HEK293 (cell line): ENCODE results near the gene DNAJC10.

Source experiments
- HOXA7 ChIP-seq: sonication (generic); formaldehyde crosslinking; IDR thresholded peaks from 2 replicates; pipeline ENCODE4 v1.8.1; 2022; ENCODE audit warnings: missing genetic modification reagents, borderline replicate concordance
- KLF16 ChIP-seq: fragments of 450-650 bp; formaldehyde crosslinking; IDR thresholded peaks from 2 replicates; pipeline ENCODE4 v1.5.1; 2017; ENCODE audit warnings: missing biosample characterization, missing genetic modification characterization
- REPIN1 ChIP-seq: fragments of 450-650 bp; formaldehyde crosslinking; IDR thresholded peaks from 2 replicates; pipeline ENCODE4 v1.5.1; 2017; ENCODE audit warnings: missing biosample characterization, missing genetic modification characterization, low read depth
- ZNF311 ChIP-seq: fragments of 450-650 bp; formaldehyde crosslinking; IDR thresholded peaks from 2 replicates; pipeline ENCODE4 v1.5.1; 2017; ENCODE audit warnings: missing biosample characterization, missing genetic modification characterization, borderline replicate concordance
- ZNF354C ChIP-seq: fragments of 450-650 bp; formaldehyde crosslinking; IDR thresholded peaks from 2 replicates; pipeline ENCODE4 v1.5.1; 2016; ENCODE audit warnings: missing biosample characterization, missing genetic modification characterization, low read depth, borderline replicate concordance
- ZNF621 ChIP-seq: fragments of 450-650 bp; formaldehyde crosslinking; IDR thresholded peaks from 2 replicates; pipeline ENCODE4 v1.5.1; 2017; ENCODE audit warnings: missing biosample characterization, missing genetic modification characterization
- ZNF76 ChIP-seq: fragments of 450-650 bp; formaldehyde crosslinking; IDR thresholded peaks from 2 replicates; pipeline ENCODE4; 2016; ENCODE audit warnings: low read depth, missing biosample characterization, missing genetic modification characterization, borderline replicate concordance
- TF ChIP-seq, protein P1 (sequence below): IDR thresholded peaks from 2 replicates; pipeline ENCODE4 v1.6.1; 2011; ENCODE audit warnings: mild to moderate bottlenecking, low read depth, low read length, borderline replicate concordance
- TF ChIP-seq, protein P2 (sequence below): fragments of 450-650 bp; formaldehyde crosslinking; IDR thresholded peaks from 2 replicates; pipeline ENCODE4 v1.5.1; 2016; ENCODE audit warnings: missing biosample characterization, missing genetic modification characterization
- TF ChIP-seq, protein P3 (sequence below): fragments of 450-650 bp; formaldehyde crosslinking; IDR thresholded peaks from 2 replicates; pipeline ENCODE4 v1.5.1; 2016; ENCODE audit warnings: missing biosample characterization, missing genetic modification characterization
- TF ChIP-seq, protein P4 (sequence below): fragments of 450-650 bp; formaldehyde crosslinking; IDR thresholded peaks from 2 replicates; pipeline ENCODE4 v1.5.1; 2016; ENCODE audit warnings: missing biosample characterization, missing genetic modification characterization

DNA sequence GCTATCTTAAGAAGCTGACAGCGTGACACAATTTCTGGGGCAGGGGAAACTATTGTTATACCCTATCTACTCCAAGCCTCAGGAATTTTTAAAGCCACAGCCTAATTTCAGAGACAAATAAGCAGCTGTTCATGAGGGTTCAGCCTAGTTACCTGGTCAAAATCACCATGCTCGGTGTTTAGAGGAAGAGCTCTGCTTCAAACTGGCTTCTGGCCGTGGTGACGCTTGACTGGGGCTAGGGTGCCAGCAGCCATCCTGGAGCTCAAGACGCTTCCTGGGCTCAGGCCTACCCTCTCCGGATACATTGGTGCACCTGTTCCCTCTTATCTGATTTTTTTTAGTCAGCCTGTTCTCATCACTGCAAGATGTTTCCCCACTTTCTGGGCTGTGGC is 108.7 kb downstream of the DNAJC10 start:
- no peak for TF ChIP-seq HOXA7 (CRISPR knock-in tag)
- no peak for TF ChIP-seq ZNF311
- no peak for TF ChIP-seq REPIN1
- TF ChIP-seq, protein P1, sequence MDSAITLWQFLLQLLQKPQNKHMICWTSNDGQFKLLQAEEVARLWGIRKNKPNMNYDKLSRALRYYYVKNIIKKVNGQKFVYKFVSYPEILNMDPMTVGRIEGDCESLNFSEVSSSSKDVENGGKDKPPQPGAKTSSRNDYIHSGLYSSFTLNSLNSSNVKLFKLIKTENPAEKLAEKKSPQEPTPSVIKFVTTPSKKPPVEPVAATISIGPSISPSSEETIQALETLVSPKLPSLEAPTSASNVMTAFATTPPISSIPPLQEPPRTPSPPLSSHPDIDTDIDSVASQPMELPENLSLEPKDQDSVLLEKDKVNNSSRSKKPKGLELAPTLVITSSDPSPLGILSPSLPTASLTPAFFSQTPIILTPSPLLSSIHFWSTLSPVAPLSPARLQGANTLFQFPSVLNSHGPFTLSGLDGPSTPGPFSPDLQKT = no peak
- TF ChIP-seq, protein P2, sequence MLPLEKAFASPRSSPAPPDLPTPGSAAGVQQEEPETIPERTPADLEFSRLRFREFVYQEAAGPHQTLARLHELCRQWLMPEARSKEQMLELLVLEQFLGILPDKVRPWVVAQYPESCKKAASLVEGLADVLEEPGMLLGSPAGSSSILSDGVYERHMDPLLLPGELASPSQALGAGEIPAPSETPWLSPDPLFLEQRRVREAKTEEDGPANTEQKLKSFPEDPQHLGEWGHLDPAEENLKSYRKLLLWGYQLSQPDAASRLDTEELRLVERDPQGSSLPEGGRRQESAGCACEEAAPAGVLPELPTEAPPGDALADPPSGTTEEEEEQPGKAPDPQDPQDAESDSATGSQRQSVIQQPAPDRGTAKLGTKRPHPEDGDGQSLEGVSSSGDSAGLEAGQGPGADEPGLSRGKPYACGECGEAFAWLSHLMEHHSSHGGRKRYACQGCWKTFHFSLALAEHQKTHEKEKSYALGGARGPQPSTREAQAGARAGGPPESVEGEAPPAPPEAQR (tag by site-specific recombination) = no peak
- no peak for TF ChIP-seq KLF16
- TF ChIP-seq, protein P3, sequence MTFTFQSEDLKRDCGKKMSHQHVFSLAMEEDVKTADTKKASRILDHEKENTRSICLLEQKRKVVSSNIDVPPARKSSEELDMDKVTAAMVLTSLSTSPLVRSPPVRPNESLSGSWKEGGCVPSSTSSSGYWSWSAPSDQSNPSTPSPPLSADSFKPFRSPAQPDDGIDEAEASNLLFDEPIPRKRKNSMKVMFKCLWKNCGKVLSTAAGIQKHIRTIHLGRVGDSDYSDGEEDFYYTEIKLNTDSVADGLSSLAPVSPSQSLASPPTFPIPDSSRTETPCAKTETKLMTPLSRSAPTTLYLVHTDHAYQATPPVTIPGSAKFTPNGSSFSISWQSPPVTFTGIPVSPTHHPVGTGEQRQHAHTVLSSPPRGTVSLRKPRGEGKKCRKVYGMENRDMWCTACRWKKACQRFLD (tag by site-specific recombination) = no peak
- TF ChIP-seq ZNF621 = no peak
- TF ChIP-seq, protein P4, sequence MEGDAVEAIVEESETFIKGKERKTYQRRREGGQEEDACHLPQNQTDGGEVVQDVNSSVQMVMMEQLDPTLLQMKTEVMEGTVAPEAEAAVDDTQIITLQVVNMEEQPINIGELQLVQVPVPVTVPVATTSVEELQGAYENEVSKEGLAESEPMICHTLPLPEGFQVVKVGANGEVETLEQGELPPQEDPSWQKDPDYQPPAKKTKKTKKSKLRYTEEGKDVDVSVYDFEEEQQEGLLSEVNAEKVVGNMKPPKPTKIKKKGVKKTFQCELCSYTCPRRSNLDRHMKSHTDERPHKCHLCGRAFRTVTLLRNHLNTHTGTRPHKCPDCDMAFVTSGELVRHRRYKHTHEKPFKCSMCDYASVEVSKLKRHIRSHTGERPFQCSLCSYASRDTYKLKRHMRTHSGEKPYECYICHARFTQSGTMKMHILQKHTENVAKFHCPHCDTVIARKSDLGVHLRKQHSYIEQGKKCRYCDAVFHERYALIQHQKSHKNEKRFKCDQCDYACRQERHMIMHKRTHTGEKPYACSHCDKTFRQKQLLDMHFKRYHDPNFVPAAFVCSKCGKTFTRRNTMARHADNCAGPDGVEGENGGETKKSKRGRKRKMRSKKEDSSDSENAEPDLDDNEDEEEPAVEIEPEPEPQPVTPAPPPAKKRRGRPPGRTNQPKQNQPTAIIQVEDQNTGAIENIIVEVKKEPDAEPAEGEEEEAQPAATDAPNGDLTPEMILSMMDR (tag by site-specific recombination) = no peak
- no peak for TF ChIP-seq ZNF76 (tag by site-specific recombination)
- no peak for TF ChIP-seq ZNF354C
